ENCODE results near the gene LRCH3.

The LRCH3 gene

GRCh38 chr3:197790033-197790432 lies 1.0 kb upstream of the LRCH3 start:
- no peak for TF ChIP-seq CTCF (IDR thresholded peaks at IDR 0.05; ENCODE audit: low read depth, low read length, missing control alignments)
- no peak overlapping the region for H3K4me3 ChIP-seq (replicated peaks; ENCODE audit: low read depth, low read length)
- DNase-seq (ENCODE audit: extremely low read depth, low read depth), result no peak

- no peak for DNase-seq (ENCODE audit: extremely low read depth, low read depth)
These were observed 1.0 kb downstream of the LRCH3 start for GRCh38 chr3:197791892-197792647.

GRCh38 chr3:197793247-197793646 lies 2.2 kb downstream of the LRCH3 start:
- peak overlapping the region; percentile 29; the same call in 1 of the 2 replicates for H3K4me3 ChIP-seq (replicated peaks; ENCODE audit: low read depth, low read length)
- DNase-seq (ENCODE audit: extremely low read depth, low read depth), result no peak
- TF ChIP-seq CTCF (IDR thresholded peaks at IDR 0.05; ENCODE audit: low read depth, low read length, missing control alignments), result no peak

More at GRCh38 chr3:197791892-197792647, 1.0 kb downstream of the LRCH3 start:
- peak overlapping the region; percentile 91 for H3K4me3 ChIP-seq (replicated peaks; ENCODE audit: low read depth, low read length)
- no peak for TF ChIP-seq CTCF (IDR thresholded peaks at IDR 0.05; ENCODE audit: low read depth, low read length, missing control alignments)

GRCh38 chr3:197794115-197794514 lies 3.1 kb downstream of the LRCH3 start:
- TF ChIP-seq CTCF (IDR thresholded peaks at IDR 0.05; ENCODE audit: low read depth, low read length, missing control alignments), result no peak
- DNase-seq (ENCODE audit: extremely low read depth, low read depth), result no peak
- no peak overlapping the region for H3K4me3 ChIP-seq (replicated peaks; ENCODE audit: low read depth, low read length)

GRCh38 chr3:197795200-197795599 lies 4.1 kb downstream of the LRCH3 start:
- no peak for DNase-seq (ENCODE audit: extremely low read depth, low read depth)
- no peak for TF ChIP-seq CTCF (IDR thresholded peaks at IDR 0.05; ENCODE audit: low read depth, low read length, missing control alignments)
- H3K4me3 ChIP-seq (replicated peaks; ENCODE audit: low read depth, low read length), result no peak overlapping the region

- no peak for DNase-seq (ENCODE audit: extremely low read depth, low read depth)
- no peak overlapping the region for H3K4me3 ChIP-seq (replicated peaks; ENCODE audit: low read depth, low read length)
- no peak for TF ChIP-seq CTCF (IDR thresholded peaks at IDR 0.05; ENCODE audit: low read depth, low read length, missing control alignments)
These were observed 5.0 kb downstream of the LRCH3 start for GRCh38 chr3:197796087-197796486.

- TF ChIP-seq CTCF (IDR thresholded peaks at IDR 0.05; ENCODE audit: low read depth, low read length, missing control alignments), result no peak
These were observed 7.8 kb downstream of the LRCH3 start for GRCh38 chr3:197798863-197799262.

More at GRCh38 chr3:197798863-197799262, 7.8 kb downstream of the LRCH3 start:
- H3K4me3 ChIP-seq (replicated peaks; ENCODE audit: low read depth, low read length), result no peak overlapping the region
- no peak for DNase-seq (ENCODE audit: extremely low read depth, low read depth)

Measured in HFF-Myc (cell line).